Prostate gland (tissue), 2 donors: ENCODE results near the gene RPS3A. TPM values are rescaled to one million over a fixed set of nuclear protein-coding genes. Genes with fewer than 3 reads are reported as not detected.

Source experiments
- DNase-seq: peaks from one replicate; pipeline ENCODE4 v3.0.0-alpha.2; 2019; ENCODE audit warnings: low spot score
- H3K27ac ChIP-seq, 2 donors: fragments of 200-600 bp; sonication (generic); 2 replicates each; pipeline ENCODE4 v1.5.1; 2017 to 2019
- H3K27me3 ChIP-seq: fragments of 200-600 bp; sonication (generic); replicated peaks from 2 replicates; pipeline ENCODE4 v1.5.1; 2019; ENCODE audit not compliant: insufficient read depth
- H3K36me3 ChIP-seq, 2 donors: fragments of 200-600 bp; sonication (generic); 1 replicate in 1 of 2; 2 replicates in 1 of 2; pipeline versions ENCODE4 v1.5.1 to v1.8.1; 2017 to 2019
- H3K4me1 ChIP-seq: fragments of 200-600 bp; sonication (generic); replicated peaks from 2 replicates; pipeline ENCODE4 v1.5.1; 2019
- H3K4me3 ChIP-seq, 2 donors: fragments of 200-600 bp; sonication (generic); 2 replicates each; pipeline ENCODE4 v1.5.1; 2017 to 2019
- H3K9me3 ChIP-seq: fragments of 200-600 bp; sonication (generic); 2 replicates; pipeline ENCODE4 v1.5.1; 2017
- POLR2A ChIP-seq: fragments of 450-650 bp; IDR thresholded peaks from one replicate; pipeline ENCODE4 v1.6.1; 2016; ENCODE audit warnings: antibody characterized with exemption, mild to moderate bottlenecking
- POLR2AphosphoS5 ChIP-seq: sonication (generic); formaldehyde crosslinking; IDR thresholded peaks from one replicate; pipeline ENCODE4 v1.6.1; 2017; ENCODE audit warnings: antibody characterized with exemption
- WGBS: methylation state at CpG from one replicate; pipeline ENCODE4 v1.1.5; 2018; 5-methylcytosine and 5-hydroxymethylcytosine counted together
- intact Hi-C: fragments of 100-400 bp; cut with DNase I; formaldehyde crosslinking; loops from one replicate; pipeline ENCODE4 v1.14.2; 2022
- small RNA-seq, 2 donors: library from RNA; depleted of rRNA; stranded (forward); fragments of <200 nt; gene quantifications; one replicate each; pipeline ENCODE3, GENCODE V24; 2016
- total RNA-seq, 2 donors: library from RNA; depleted of rRNA; stranded (reverse); fragments of >200 nt; gene quantifications; one replicate each; pipeline ENCODE4 v1.1.0, GENCODE V29; 2016
- TF ChIP-seq, protein P1 (sequence below), 4 experiments: fragments of 200-600 bp in 2 of 4; fragments of 450-650 bp in 2 of 4; sonication (generic) in 2 of 4; IDR thresholded peaks; 1 replicate in 3 of 4; 2 replicates in 1 of 4; pipeline ENCODE4 v1.5.1; 2016 to 2019; ENCODE audit warnings: antibody characterized with exemption in 4 of 4, mild to moderate bottlenecking in 2 of 4, moderate library complexity in 2 of 4

Gene RPS3A
- total RNA-seq, 2 donors from 2014 or later, result 1,494 to 4,548 TPM

DNA sequence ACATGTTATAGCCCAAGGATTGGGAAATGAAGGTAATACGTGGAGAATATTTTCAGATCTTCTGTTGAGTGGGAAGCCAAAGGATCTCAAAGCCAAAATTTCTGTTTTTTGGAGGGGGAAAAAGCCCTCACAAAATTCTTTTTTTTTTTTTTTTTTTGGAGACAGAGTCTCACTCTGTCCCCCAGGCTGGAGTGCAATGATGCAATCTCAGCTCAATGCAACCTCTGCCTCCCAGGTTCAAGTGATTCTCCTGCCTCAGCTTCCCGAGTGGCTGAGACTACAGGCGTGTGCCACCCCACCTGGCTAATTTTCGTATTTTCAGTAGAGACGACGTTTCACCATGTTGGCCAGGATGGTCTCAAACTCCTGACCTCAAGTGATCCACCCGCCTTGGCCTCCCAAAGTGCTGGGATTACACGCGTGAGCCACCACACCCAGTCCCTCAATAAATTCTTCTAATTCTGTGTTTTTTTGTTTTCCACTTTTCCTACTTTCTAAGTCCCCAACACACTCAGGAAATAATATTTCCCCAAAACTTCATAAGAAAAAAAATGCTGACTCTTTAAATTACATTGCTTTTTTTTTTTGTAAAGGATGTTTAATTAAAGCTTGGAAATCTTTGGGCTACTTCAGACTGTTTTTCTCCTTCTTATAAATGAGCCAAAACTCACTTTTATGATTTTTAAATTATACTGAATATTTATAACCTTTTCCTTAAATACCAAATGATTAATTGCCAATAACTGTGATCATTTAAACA is 51.6 kb downstream of the RPS3A start:
- DNase-seq, result no peak
- Histone ChIP-seq H3K4me3 (no peak overlapping the region), H3K27me3 (no peaks in the 10 kb centered on the region), H3K4me1 (no peaks in the 10 kb centered on the region), H3K27ac (no peak overlapping the region), H3K36me3 (no peaks in the 10 kb centered on the region), H3K9me3 (no peaks in the 10 kb centered on the region)
- intact Hi-C loops, result no loop called here
- TF ChIP-seq POLR2A, result no peak
- TF ChIP-seq POLR2AphosphoS5, result no peak
- TF ChIP-seq, protein P1, sequence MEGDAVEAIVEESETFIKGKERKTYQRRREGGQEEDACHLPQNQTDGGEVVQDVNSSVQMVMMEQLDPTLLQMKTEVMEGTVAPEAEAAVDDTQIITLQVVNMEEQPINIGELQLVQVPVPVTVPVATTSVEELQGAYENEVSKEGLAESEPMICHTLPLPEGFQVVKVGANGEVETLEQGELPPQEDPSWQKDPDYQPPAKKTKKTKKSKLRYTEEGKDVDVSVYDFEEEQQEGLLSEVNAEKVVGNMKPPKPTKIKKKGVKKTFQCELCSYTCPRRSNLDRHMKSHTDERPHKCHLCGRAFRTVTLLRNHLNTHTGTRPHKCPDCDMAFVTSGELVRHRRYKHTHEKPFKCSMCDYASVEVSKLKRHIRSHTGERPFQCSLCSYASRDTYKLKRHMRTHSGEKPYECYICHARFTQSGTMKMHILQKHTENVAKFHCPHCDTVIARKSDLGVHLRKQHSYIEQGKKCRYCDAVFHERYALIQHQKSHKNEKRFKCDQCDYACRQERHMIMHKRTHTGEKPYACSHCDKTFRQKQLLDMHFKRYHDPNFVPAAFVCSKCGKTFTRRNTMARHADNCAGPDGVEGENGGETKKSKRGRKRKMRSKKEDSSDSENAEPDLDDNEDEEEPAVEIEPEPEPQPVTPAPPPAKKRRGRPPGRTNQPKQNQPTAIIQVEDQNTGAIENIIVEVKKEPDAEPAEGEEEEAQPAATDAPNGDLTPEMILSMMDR (IDR thresholded peaks at IDR 0.05), result no peak
- 91% methylated on average over 9 of the region's 9 CpGs for WGBS

DNA sequence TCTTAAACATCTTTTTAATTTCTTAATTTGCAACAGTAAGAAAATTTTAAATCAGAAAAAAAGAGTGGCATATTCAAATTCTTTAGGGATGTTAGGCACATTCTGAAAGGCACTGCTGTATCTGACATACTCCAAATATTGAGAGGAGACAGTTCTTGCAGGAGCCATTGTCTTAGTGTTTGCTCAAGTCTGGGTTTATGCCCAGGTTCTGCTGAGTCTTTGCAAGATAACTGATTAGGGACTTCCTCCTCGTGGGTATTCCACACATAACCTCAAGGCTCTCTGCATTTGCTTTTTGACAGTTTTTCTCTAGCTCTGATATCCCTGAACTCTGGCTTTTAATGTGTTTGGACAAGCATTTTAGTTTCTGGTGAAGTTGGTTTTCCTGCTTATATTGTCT is 52.6 kb downstream of the RPS3A start:
- intact Hi-C loops, result no loop called here
- WGBS, result 0% methylated on average over 1 of the region's 1 CpG

DNA sequence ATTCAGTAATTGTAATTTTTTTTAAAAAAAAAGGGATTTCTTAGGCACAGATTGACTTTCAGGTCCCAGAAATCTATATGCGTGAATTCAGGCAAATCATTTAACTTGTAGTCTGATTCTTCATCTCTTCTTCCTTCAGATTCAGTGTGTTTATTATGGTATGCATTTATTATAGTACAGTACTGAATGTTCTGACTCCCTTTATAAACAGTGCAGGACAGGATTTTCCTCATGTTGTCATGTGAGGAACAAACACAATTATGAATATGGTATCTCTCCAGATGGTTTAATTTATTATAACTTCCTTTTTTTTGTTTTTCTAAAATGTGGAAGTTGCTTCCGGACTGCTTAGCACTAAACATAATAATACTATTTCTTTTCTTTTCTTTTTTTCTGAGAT is 54.2 kb downstream of the RPS3A start:
- 32% methylated on average over 2 of the region's 2 CpGs for WGBS
- no peaks in the 10 kb centered on the region for H3K4me1 ChIP-seq
- intact Hi-C loops, result no loop called here
- H3K27me3 ChIP-seq, result no peaks in the 10 kb centered on the region
- H3K9me3 ChIP-seq, result no peaks in the 10 kb centered on the region
- TF ChIP-seq POLR2AphosphoS5, result peak; percentile 71
- no peak for TF ChIP-seq POLR2A
- TF ChIP-seq, protein P1 (IDR thresholded peaks at IDR 0.05), result no peak
- no peaks in the 10 kb centered on the region for H3K36me3 ChIP-seq
- H3K4me3 ChIP-seq, result no peak overlapping the region
- peak overlapping the region; percentile 12 to 81 for H3K27ac ChIP-seq
- no peak for DNase-seq

More for the DNA sequence above, 52.6 kb downstream of the RPS3A start:
- DNase-seq, result peak; percentile 12
- Histone ChIP-seq H3K27ac (peak overlapping the region in 1 of 2 donors; percentile 81), H3K4me3 (no peak overlapping the region), H3K27me3 (no peaks in the 10 kb centered on the region), H3K4me1 (no peaks in the 10 kb centered on the region), H3K9me3 (no peaks in the 10 kb centered on the region), H3K36me3 (no peaks in the 10 kb centered on the region)
- TF ChIP-seq, protein P1 (IDR thresholded peaks at IDR 0.05), result no peak
- no peak for TF ChIP-seq POLR2AphosphoS5
- no peak for TF ChIP-seq POLR2A

Small RNA genes lying within 50 kb of the gene (small RNA-seq; reads per million reads assigned to genes)
- 0 reads per million in 2 donors for gene SNORD73A
- gene SNORD73B, result 0.47 to 1.2 reads per million in 2 donors

Other genes with a start within 250 kb of the RPS3A start
- gene LRBA, start 84.3 kb upstream of the RPS3A start, total RNA-seq, result 10 to 100 TPM; 69.8 to 79.8 TPM
- not detected for gene PRSS48, start 177.5 kb downstream of the RPS3A start, total RNA-seq
- gene SH3D19, start 226.0 kb downstream of the RPS3A start, total RNA-seq, result 10 to 100 TPM; 27.1 to 61.1 TPM